Osteocyte (in vitro differentiated cells): ENCODE results near the gene CDC37L1. TPM values are rescaled to one million over a fixed set of nuclear protein-coding genes. Genes with fewer than 3 reads are reported as not detected.

Experiments
- DNase-seq: peaks from one replicate; pipeline ENCODE4 v3.0.0; 2021; ENCODE audit warnings: mixed read lengths; ENCODE audit not compliant: unreplicated experiment; ENCODE audit errors: extremely low spot score
- H3K27ac Mint-ChIP-seq: one replicate; pipeline ENCODE4 v1.8.0; 2021; ENCODE audit warnings: mild to moderate bottlenecking, mixed read lengths; ENCODE audit not compliant: unreplicated experiment
- H3K27me3 Mint-ChIP-seq: one replicate; pipeline ENCODE4 v1.8.0; 2021; ENCODE audit warnings: mixed read lengths; ENCODE audit not compliant: unreplicated experiment
- H3K36me3 Mint-ChIP-seq: one replicate; pipeline ENCODE4 v1.8.0; 2021; ENCODE audit warnings: mixed read lengths; ENCODE audit not compliant: unreplicated experiment
- H3K4me1 Mint-ChIP-seq: one replicate; pipeline ENCODE4 v1.8.0; 2021; ENCODE audit warnings: mixed read lengths; ENCODE audit not compliant: unreplicated experiment
- H3K4me3 Mint-ChIP-seq: one replicate; pipeline ENCODE4 v1.8.0; 2021; ENCODE audit warnings: mild to moderate bottlenecking, moderate library complexity, mixed read lengths; ENCODE audit not compliant: unreplicated experiment
- H3K9me3 Mint-ChIP-seq: one replicate; pipeline ENCODE4 v1.8.0; 2021; ENCODE audit warnings: mixed read lengths; ENCODE audit not compliant: unreplicated experiment
- CTCF ChIP-seq: fragments of 200-600 bp; sonication (generic); IDR thresholded peaks from 2 replicates; pipeline ENCODE4 v1.5.0; 2021; ENCODE audit warnings: antibody characterized with exemption, mild to moderate bottlenecking, moderate library complexity
- total RNA-seq: library from RNA; stranded (reverse); gene quantifications from 2 replicates; pipeline ENCODE4 v1.2.1, GENCODE V29; 2021

The CDC37L1 gene
- total RNA-seq, 1 donor from 2014 or later = 19.9 TPM

- Mint-ChIP-seq H3K27me3 (no peaks in the 10 kb centered on the region), H3K27ac (no peak overlapping the region), H3K4me3 (no peak overlapping the region), H3K36me3 (peaks cover 19% of the 10 kb centered on the region), H3K4me1 (peaks cover 3% of the 10 kb centered on the region), H3K9me3 (no peaks in the 10 kb centered on the region)
- no peak for DNase-seq
- TF ChIP-seq CTCF = no peak
These were observed 12.4 kb downstream of the CDC37L1 start for GRCh38 chr9:4691795-4692194.

GRCh38 chr9:4700091-4700490 is 20.7 kb downstream of the CDC37L1 start:
- no peak for DNase-seq
- Mint-ChIP-seq H3K4me3 (no peak overlapping the region), H3K27me3 (no peaks in the 10 kb centered on the region), H3K36me3 (peaks cover 51% of the 10 kb centered on the region), H3K4me1 (peaks cover 3% of the 10 kb centered on the region), H3K27ac (no peak overlapping the region), H3K9me3 (no peaks in the 10 kb centered on the region)
- no peak for TF ChIP-seq CTCF

GRCh38 chr9:4700932-4701331 is 21.6 kb downstream of the CDC37L1 start:
- peaks cover 3% of the 10 kb centered on the region for H3K4me1 Mint-ChIP-seq
- no peaks in the 10 kb centered on the region for H3K9me3 Mint-ChIP-seq
- no peak overlapping the region for H3K27ac Mint-ChIP-seq
- H3K27me3 Mint-ChIP-seq = no peaks in the 10 kb centered on the region
- TF ChIP-seq CTCF = no peak
- H3K4me3 Mint-ChIP-seq = no peak overlapping the region
- no peak for DNase-seq
- H3K36me3 Mint-ChIP-seq = peaks cover 52% of the 10 kb centered on the region

GRCh38 chr9:4701526-4701925 is 22.2 kb downstream of the CDC37L1 start:
- no peaks in the 10 kb centered on the region for H3K27me3 Mint-ChIP-seq
- TF ChIP-seq CTCF = no peak
- no peak overlapping the region for H3K27ac Mint-ChIP-seq

GRCh38 chr9:4704129-4704528 is 24.8 kb downstream of the CDC37L1 start:
- no peak for TF ChIP-seq CTCF
- Mint-ChIP-seq H3K27me3 (no peaks in the 10 kb centered on the region), H3K4me3 (no peak overlapping the region), H3K4me1 (no peaks in the 10 kb centered on the region), H3K27ac (no peak overlapping the region), H3K9me3 (no peaks in the 10 kb centered on the region), H3K36me3 (peaks cover 55% of the 10 kb centered on the region)
- no peak for DNase-seq

More at GRCh38 chr9:4701526-4701925, 22.2 kb downstream of the CDC37L1 start:
- Mint-ChIP-seq H3K4me1 (no peaks in the 10 kb centered on the region), H3K36me3 (peaks cover 52% of the 10 kb centered on the region), H3K9me3 (no peaks in the 10 kb centered on the region), H3K4me3 (no peak overlapping the region)
- no peak for DNase-seq
